Neuronal stem cell (in vitro differentiated cells): ENCODE measurements around the gene SMOC2.

Experiments used
- DNase-seq: peaks from one replicate; pipeline ENCODE4 v3.0.0-alpha.2; 2013; ENCODE audit warnings: low spot score
- H2AFZ ChIP-seq: one replicate; pipeline ENCODE4 v1.6.1; 2013; ENCODE audit warnings: mild to moderate bottlenecking, low read length, inconsistent platforms
- H2AK5ac ChIP-seq: 2 replicates; pipeline ENCODE4 v1.6.1; 2013; ENCODE audit warnings: low read depth, mild to moderate bottlenecking, inconsistent platforms, low read length, moderate library complexity, mixed read lengths
- H2BK120ac ChIP-seq: 2 replicates; pipeline ENCODE4 v1.6.1; 2013; ENCODE audit warnings: low read depth, mild to moderate bottlenecking, inconsistent platforms, low read length, moderate library complexity, mixed read lengths
- H2BK12ac ChIP-seq: one replicate; pipeline ENCODE4 v1.6.1; 2013; ENCODE audit warnings: low read length, inconsistent platforms
- H2BK15ac ChIP-seq: 2 replicates; pipeline ENCODE4 v1.6.1; 2013; ENCODE audit warnings: mild to moderate bottlenecking, low read length, inconsistent platforms, mixed read lengths
- H2BK5ac ChIP-seq: one replicate; pipeline ENCODE4 v1.6.1; 2013; ENCODE audit warnings: inconsistent platforms, mild to moderate bottlenecking, low read length, moderate library complexity
- H3K14ac ChIP-seq: one replicate; pipeline ENCODE4 v1.6.1; 2013; ENCODE audit warnings: low read length, inconsistent platforms
- H3K18ac ChIP-seq: 2 replicates; pipeline ENCODE4 v1.6.1; 2013; ENCODE audit warnings: low read length, inconsistent platforms
- H3K23ac ChIP-seq: 2 replicates; pipeline ENCODE4 v1.6.1; 2013; ENCODE audit warnings: low read depth, mild to moderate bottlenecking, mixed read lengths, low read length, inconsistent platforms; ENCODE audit not compliant: poor library complexity
- H3K27ac ChIP-seq: replicated peaks from 3 replicates; pipeline ENCODE4 v1.5.1; 2013; ENCODE audit warnings: low read length, inconsistent platforms
- H3K27me3 ChIP-seq, 3 experiments: 2 replicates each; pipeline ENCODE4 v1.6.1; 2013; ENCODE audit warnings: low read length in 3 of 3, mild to moderate bottlenecking in 2 of 3, inconsistent platforms in 1 of 3, low read depth in 1 of 3, mixed read lengths in 1 of 3, moderate library complexity in 1 of 3; ENCODE audit not compliant: control insufficient read depth in 3 of 3, insufficient read depth in 3 of 3
- H3K36me3 ChIP-seq, 2 donors: replicated peaks in 1 of 2; 2 replicates each; pipeline ENCODE4 v1.6.1; 2013; ENCODE audit warnings: low read length in 2 of 2; ENCODE audit not compliant: control insufficient read depth in 2 of 2, insufficient read depth in 2 of 2
- H3K4ac ChIP-seq: 2 replicates; pipeline ENCODE4 v1.6.1; 2013; ENCODE audit warnings: inconsistent platforms, mild to moderate bottlenecking, low read length, moderate library complexity
- H3K4me1 ChIP-seq, 2 donors: 1 replicate in 1 of 2; 2 replicates in 1 of 2; pipeline ENCODE4 v1.6.1; 2013; ENCODE audit warnings: low read length in 2 of 2, low read depth in 1 of 2; ENCODE audit not compliant: control insufficient read depth in 2 of 2, insufficient read depth in 1 of 2
- H3K4me2 ChIP-seq: one replicate; pipeline ENCODE4 v1.6.1; 2013; ENCODE audit warnings: mild to moderate bottlenecking, low read length, inconsistent platforms; ENCODE audit not compliant: insufficient read depth, poor library complexity, severe bottlenecking
- H3K4me3 ChIP-seq, 2 donors: 2 replicates each; pipeline ENCODE4 v1.5.1; 2013; ENCODE audit warnings: low read length in 2 of 2, mild to moderate bottlenecking in 2 of 2, inconsistent platforms in 1 of 2, moderate library complexity in 1 of 2
- H3K79me1 ChIP-seq: one replicate; pipeline ENCODE4 v1.6.1; 2013; ENCODE audit warnings: low read depth, mild to moderate bottlenecking, inconsistent platforms, low read length, moderate library complexity
- H3K9ac ChIP-seq: one replicate; pipeline ENCODE4 v1.6.1; 2013; ENCODE audit warnings: mild to moderate bottlenecking, low read depth, low read length, inconsistent platforms; ENCODE audit not compliant: poor library complexity
- H3K9me3 ChIP-seq, 2 donors: replicated peaks in 1 of 2; 2 replicates each; pipeline versions ENCODE3 to v1.6.1; 2013; ENCODE audit warnings: low read length in 2 of 2, mild to moderate bottlenecking in 2 of 2, inconsistent platforms in 1 of 2, low read depth in 1 of 2, mixed read lengths in 1 of 2, moderate library complexity in 1 of 2; ENCODE audit not compliant: control insufficient read depth in 2 of 2, insufficient read depth in 1 of 2
- H4K8ac ChIP-seq: one replicate; pipeline ENCODE4 v1.6.1; 2013; ENCODE audit warnings: low read depth, mild to moderate bottlenecking, inconsistent platforms, low read length, moderate library complexity
- H4K91ac ChIP-seq: one replicate; pipeline ENCODE4 v1.6.1; 2013; ENCODE audit warnings: low read length, low read depth, mild to moderate bottlenecking, inconsistent platforms; ENCODE audit not compliant: poor library complexity
- WGBS, 2 donors: extraction: QIAGEN DNeasy Blood & Tissue Kit; methylation state at CpG; one replicate each; pipeline ENCODE4 v1.1.7; 2013; ENCODE audit warnings: missing lambda C conversion rate in 2 of 2, mixed read lengths in 1 of 2; ENCODE audit not compliant: insufficient read length in 2 of 2, insufficient replicate concordance in 1 of 2; ENCODE audit errors: extremely low coverage in 2 of 2; 5-methylcytosine and 5-hydroxymethylcytosine counted together

Gene SMOC2

GRCh38 chr6:168708526-168708925, 267.5 kb downstream of the SMOC2 start:
- H2BK15ac ChIP-seq, result no peak overlapping the region
- H3K27ac ChIP-seq, result no peak overlapping the region
- H4K8ac ChIP-seq, result no peak overlapping the region
- no peak overlapping the region for H4K91ac ChIP-seq
- H3K9ac ChIP-seq, result no peak overlapping the region
- DNase-seq, result no peak
- no CpG with 5 or more reads among the region's 5 CpGs for WGBS, 2 donors
- peaks cover 0 to 10% of the 10 kb centered on the region in 2 donors for H3K4me1 ChIP-seq
- no peaks in the 10 kb centered on the region for H3K36me3 ChIP-seq
- no peaks in the 10 kb centered on the region for H3K27me3 ChIP-seq
- no peak overlapping the region for H3K4ac ChIP-seq
- H3K4me2 ChIP-seq, result no peak overlapping the region
- H2BK120ac ChIP-seq, result no peak overlapping the region
- H3K4me3 ChIP-seq, result no peak overlapping the region
- no peak overlapping the region for H3K23ac ChIP-seq
- no peaks in the 10 kb centered on the region for H3K79me1 ChIP-seq
- no peak overlapping the region for H2BK5ac ChIP-seq
- no peak overlapping the region for H2AFZ ChIP-seq
- no peak overlapping the region for H2AK5ac ChIP-seq
- H3K14ac ChIP-seq, result no peak overlapping the region
- H3K18ac ChIP-seq, result no peak overlapping the region
- H3K9me3 ChIP-seq, result peaks cover 0 to 3% of the 10 kb centered on the region in 2 donors
- H2BK12ac ChIP-seq, result no peak overlapping the region

DNA sequence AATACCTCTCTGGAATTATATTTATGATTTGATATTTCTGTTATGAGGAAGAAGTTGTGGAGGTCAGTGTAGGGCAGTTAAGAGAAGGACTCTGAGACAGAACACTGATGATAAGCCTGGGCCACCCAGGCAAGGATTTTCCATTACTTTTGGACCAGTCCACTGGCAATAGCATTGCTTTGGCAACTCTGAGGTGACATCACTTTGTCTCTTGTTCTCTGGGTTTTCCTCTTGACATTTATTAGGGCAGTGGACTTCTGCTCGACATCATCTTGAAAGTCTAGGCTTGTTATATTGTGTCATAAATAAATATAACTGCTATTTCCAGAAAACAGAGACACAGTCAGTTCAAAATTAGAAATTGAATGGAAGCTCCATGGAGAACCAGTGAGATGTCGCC, 268.0 kb downstream of the SMOC2 start:
- Histone ChIP-seq H2BK15ac (no peak overlapping the region), H3K36me3 (no peaks in the 10 kb centered on the region), H3K79me1 (no peaks in the 10 kb centered on the region), H3K14ac (no peak overlapping the region), H4K8ac (no peak overlapping the region), H3K4me1 (peaks cover 0 to 10% of the 10 kb centered on the region in 2 donors), H3K23ac (no peak overlapping the region), H3K4me3 (no peak overlapping the region), H3K4me2 (no peak overlapping the region), H3K9ac (no peak overlapping the region), H3K27ac (no peak overlapping the region), H2BK120ac (no peak overlapping the region), H3K27me3 (no peaks in the 10 kb centered on the region), H2BK5ac (no peak overlapping the region), H3K18ac (no peak overlapping the region), H4K91ac (no peak overlapping the region), H2AK5ac (no peak overlapping the region), H3K9me3 (peaks cover 0 to 4% of the 10 kb centered on the region in 2 donors), H2BK12ac (no peak overlapping the region), H3K4ac (no peak overlapping the region), H2AFZ (no peak overlapping the region)
- DNase-seq, result no peak
- no CpG with 5 or more reads among the region's 2 CpGs for WGBS, 2 donors

DNA sequence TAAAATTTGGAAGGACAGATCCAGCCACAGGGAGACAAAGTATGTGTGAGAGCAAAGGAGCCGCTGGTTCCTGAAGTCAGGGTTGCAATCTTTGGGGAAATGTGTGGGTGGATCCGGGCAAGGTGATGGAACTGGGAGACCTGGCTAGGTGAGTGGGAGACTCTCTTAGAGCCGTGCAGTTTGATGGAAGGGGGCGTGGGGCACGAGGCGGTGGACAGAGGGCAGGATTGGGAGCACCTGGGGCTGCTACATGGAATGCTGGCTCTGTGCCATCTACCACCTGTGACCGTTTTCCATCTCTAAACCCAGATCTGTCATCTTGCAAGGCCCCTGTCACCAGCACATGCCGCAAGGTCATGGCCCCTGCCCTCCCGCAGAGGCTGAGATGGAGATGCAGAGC, 268.4 kb downstream of the SMOC2 start:
- H3K79me1 ChIP-seq, result no peaks in the 10 kb centered on the region
- no peaks in the 10 kb centered on the region for H3K36me3 ChIP-seq
- H4K91ac ChIP-seq, result no peak overlapping the region
- H2BK15ac ChIP-seq, result no peak overlapping the region
- H3K27me3 ChIP-seq, result no peaks in the 10 kb centered on the region
- no peak overlapping the region for H3K23ac ChIP-seq
- no peak overlapping the region for H2BK120ac ChIP-seq
- no peak overlapping the region for H2BK12ac ChIP-seq
- H4K8ac ChIP-seq, result no peak overlapping the region
- no peak overlapping the region for H3K18ac ChIP-seq
- H2AFZ ChIP-seq, result no peak overlapping the region
- peaks cover 0 to 10% of the 10 kb centered on the region in 2 donors for H3K4me1 ChIP-seq
- H3K9me3 ChIP-seq, result peaks cover 0 to 5% of the 10 kb centered on the region in 2 donors
- H3K4me3 ChIP-seq, result no peak overlapping the region
- no peak overlapping the region for H3K4ac ChIP-seq
- DNase-seq, result no peak
- WGBS, 2 donors, result no CpG with 5 or more reads among the region's 9 CpGs
- H2BK5ac ChIP-seq, result no peak overlapping the region
- H3K9ac ChIP-seq, result no peak overlapping the region
- peak overlapping the region; percentile 28 for H2AK5ac ChIP-seq
- no peak overlapping the region for H3K27ac ChIP-seq
- H3K14ac ChIP-seq, result no peak overlapping the region
- H3K4me2 ChIP-seq, result no peak overlapping the region

DNA sequence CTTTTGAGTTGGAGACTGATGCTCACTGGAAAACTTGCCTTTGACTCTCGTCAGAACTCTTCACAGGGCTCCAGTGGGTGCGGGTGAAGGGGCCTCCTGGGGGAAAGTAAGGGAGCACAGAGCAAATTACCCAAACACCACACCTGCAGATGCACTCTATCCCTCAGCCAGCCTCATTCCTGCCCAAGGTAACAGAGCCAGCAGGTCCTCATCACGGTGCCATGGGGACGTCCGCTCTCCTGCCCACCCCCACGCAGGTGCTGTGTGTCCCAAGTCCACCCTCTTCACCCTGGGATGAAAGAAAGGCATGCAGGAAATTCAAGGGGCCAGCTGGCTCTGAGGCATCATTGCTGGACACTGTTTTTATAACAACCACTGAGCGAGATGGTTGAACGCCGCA, 269.0 kb downstream of the SMOC2 start:
- Histone ChIP-seq H3K9me3 (peaks cover 0 to 5% of the 10 kb centered on the region in 2 donors), H3K18ac (no peak overlapping the region), H3K4ac (no peak overlapping the region), H3K79me1 (no peaks in the 10 kb centered on the region), H3K4me3 (no peak overlapping the region), H2AFZ (no peak overlapping the region), H3K9ac (no peak overlapping the region), H3K4me2 (no peak overlapping the region), H2BK12ac (no peak overlapping the region), H3K14ac (no peak overlapping the region), H2BK5ac (no peak overlapping the region), H3K27me3 (no peaks in the 10 kb centered on the region), H3K23ac (no peak overlapping the region), H2BK15ac (no peak overlapping the region), H4K8ac (no peak overlapping the region), H3K36me3 (no peaks in the 10 kb centered on the region), H4K91ac (no peak overlapping the region), H3K4me1 (peaks cover 0 to 10% of the 10 kb centered on the region in 2 donors), H2AK5ac (no peak overlapping the region), H2BK120ac (no peak overlapping the region), H3K27ac (no peak overlapping the region)
- DNase-seq, result no peak
- no CpG with 5 or more reads among the region's 9 CpGs for WGBS, 2 donors
